ENCODE data around the gene ZBTB37.

GRCh38 chr1:173925306-173926242 is 57.4 kb downstream of the ZBTB37 start:
- TF ChIP-seq CTCF (IDR thresholded peaks at IDR 0.05) (no peak), POLR2A (IDR thresholded peaks at IDR 0.05) (no peak)

All from adrenal gland (tissue), 5 donors.